HEK293 (cell line): ENCODE data around the gene ARL14EPL.
A peak's percentile ranks its signal among the peaks of the same experiment; 100 is the strongest.

Experiments used
- GFI1B ChIP-seq: fragments of 450-650 bp; formaldehyde crosslinking; IDR thresholded peaks from 2 replicates; pipeline ENCODE4 v1.5.1; 2016; ENCODE audit warnings: missing biosample characterization, missing genetic modification characterization
- GLI4 ChIP-seq: fragments of 450-650 bp; formaldehyde crosslinking; IDR thresholded peaks from 2 replicates; pipeline ENCODE4 v1.5.1; 2016; ENCODE audit warnings: missing biosample characterization, missing genetic modification characterization
- GLIS2 ChIP-seq: fragments of 450-650 bp; formaldehyde crosslinking; IDR thresholded peaks from 2 replicates; pipeline ENCODE4 v1.5.1; 2016; ENCODE audit warnings: missing biosample characterization, missing genetic modification characterization
- IKZF3 ChIP-seq: fragments of 450-650 bp; IDR thresholded peaks from 2 replicates; pipeline ENCODE4 v1.5.0; 2018; ENCODE audit warnings: missing biosample characterization, mild to moderate bottlenecking, missing genetic modification characterization, moderate library complexity
- OSR2 ChIP-seq: fragments of 450-650 bp; formaldehyde crosslinking; IDR thresholded peaks from 2 replicates; pipeline ENCODE4 v1.5.1; 2016; ENCODE audit warnings: missing biosample characterization, missing genetic modification characterization
- WT1 ChIP-seq: fragments of 450-650 bp; formaldehyde crosslinking; IDR thresholded peaks from 2 replicates; pipeline ENCODE4 v1.5.1; 2016; ENCODE audit warnings: missing biosample characterization, missing genetic modification characterization
- ZBTB8A ChIP-seq: fragments of 450-650 bp; formaldehyde crosslinking; IDR thresholded peaks from 2 replicates; pipeline ENCODE4 v1.5.1; 2016; ENCODE audit warnings: missing biosample characterization, missing genetic modification characterization
- ZEB2 ChIP-seq: fragments of 450-650 bp; formaldehyde crosslinking; IDR thresholded peaks from 2 replicates; pipeline ENCODE4 v1.5.1; 2016; ENCODE audit warnings: missing biosample characterization, missing genetic modification characterization
- ZNF121 ChIP-seq: fragments of 450-650 bp; formaldehyde crosslinking; IDR thresholded peaks from 2 replicates; pipeline ENCODE4 v1.5.1; 2016; ENCODE audit warnings: missing biosample characterization, missing genetic modification characterization
- ZNF211 ChIP-seq: fragments of 450-650 bp; formaldehyde crosslinking; IDR thresholded peaks from 2 replicates; pipeline ENCODE4 v1.5.1; 2016; ENCODE audit warnings: low read depth, missing biosample characterization, missing genetic modification characterization
- ZNF23 ChIP-seq: fragments of 450-650 bp; formaldehyde crosslinking; IDR thresholded peaks from 2 replicates; pipeline ENCODE4 v1.5.1; 2016; ENCODE audit warnings: missing biosample characterization, missing genetic modification characterization, borderline replicate concordance
- ZNF302 ChIP-seq: fragments of 450-650 bp; formaldehyde crosslinking; IDR thresholded peaks from 2 replicates; pipeline ENCODE4 v1.5.1; 2016; ENCODE audit warnings: missing biosample characterization, missing genetic modification characterization, low read depth
- ZNF324 ChIP-seq: fragments of 450-650 bp; formaldehyde crosslinking; IDR thresholded peaks from 2 replicates; pipeline ENCODE4 v1.5.1; 2016; ENCODE audit warnings: missing biosample characterization, missing genetic modification characterization
- ZNF433 ChIP-seq: fragments of 450-650 bp; formaldehyde crosslinking; IDR thresholded peaks from 2 replicates; pipeline ENCODE4 v1.5.1; 2016; ENCODE audit warnings: missing biosample characterization, missing genetic modification characterization, low read depth
- ZNF473 ChIP-seq: fragments of 450-650 bp; formaldehyde crosslinking; IDR thresholded peaks from 2 replicates; pipeline ENCODE4 v1.5.1; 2017; ENCODE audit warnings: missing biosample characterization, missing genetic modification characterization
- ZNF560 ChIP-seq: fragments of 450-650 bp; formaldehyde crosslinking; IDR thresholded peaks from 2 replicates; pipeline ENCODE4 v1.5.1; 2017; ENCODE audit warnings: missing biosample characterization, missing genetic modification characterization, borderline replicate concordance
- ZNF585B ChIP-seq: fragments of 450-650 bp; formaldehyde crosslinking; IDR thresholded peaks from 2 replicates; pipeline ENCODE4 v1.5.1; 2016; ENCODE audit warnings: missing biosample characterization, missing genetic modification characterization
- ZNF626 ChIP-seq: fragments of 450-650 bp; sonication (Bioruptor Pico); formaldehyde crosslinking; IDR thresholded peaks from 2 replicates; pipeline ENCODE4 v1.5.1; 2018; ENCODE audit warnings: missing biosample characterization, missing genetic modification characterization, inconsistent platforms
- ZNF747 ChIP-seq: fragments of 450-650 bp; formaldehyde crosslinking; IDR thresholded peaks from 2 replicates; pipeline ENCODE4 v1.5.1; 2016; ENCODE audit warnings: missing biosample characterization, missing genetic modification characterization
- ZNF777 ChIP-seq: fragments of 450-650 bp; formaldehyde crosslinking; IDR thresholded peaks from 2 replicates; pipeline ENCODE4 v1.5.1; 2017; ENCODE audit warnings: missing biosample characterization, missing genetic modification characterization, borderline replicate concordance
- ZNF837 ChIP-seq: fragments of 450-650 bp; formaldehyde crosslinking; IDR thresholded peaks from 2 replicates; pipeline ENCODE4 v1.5.1; 2016; ENCODE audit warnings: missing biosample characterization, missing genetic modification characterization
- ZNF843 ChIP-seq: fragments of 450-650 bp; formaldehyde crosslinking; IDR thresholded peaks from 2 replicates; pipeline ENCODE4 v1.5.1; 2016; ENCODE audit warnings: missing biosample characterization, missing genetic modification characterization
- TF ChIP-seq, protein P1 (sequence below): fragments of 450-650 bp; formaldehyde crosslinking; IDR thresholded peaks from 2 replicates; pipeline ENCODE4 v1.5.1; 2016; ENCODE audit warnings: missing biosample characterization, missing genetic modification characterization
- TF ChIP-seq, protein P2 (sequence below): fragments of 450-650 bp; formaldehyde crosslinking; IDR thresholded peaks from 2 replicates; pipeline ENCODE4 v1.5.1; 2016; ENCODE audit warnings: missing biosample characterization, missing genetic modification characterization, low read depth
- TF ChIP-seq, protein P3 (sequence below): fragments of 450-650 bp; formaldehyde crosslinking; optimal IDR thresholded peaks from 2 replicates; pipeline ENCODE3; 2016; ENCODE audit warnings: missing biosample characterization, mild to moderate bottlenecking, missing genetic modification characterization
- TF ChIP-seq, protein P4 (sequence below): fragments of 450-650 bp; formaldehyde crosslinking; IDR thresholded peaks from 2 replicates; pipeline ENCODE4 v1.5.1; 2016; ENCODE audit warnings: missing biosample characterization, missing genetic modification characterization
- TF ChIP-seq, protein P5 (sequence below): fragments of 450-650 bp; formaldehyde crosslinking; IDR thresholded peaks from 2 replicates; pipeline ENCODE4 v1.5.1; 2016; ENCODE audit warnings: missing biosample characterization, missing genetic modification characterization
- TF ChIP-seq, protein P6 (sequence below): fragments of 450-650 bp; formaldehyde crosslinking; IDR thresholded peaks from 2 replicates; pipeline ENCODE4 v1.5.1; 2017; ENCODE audit warnings: missing biosample characterization, missing genetic modification characterization

The ARL14EPL gene

DNA sequence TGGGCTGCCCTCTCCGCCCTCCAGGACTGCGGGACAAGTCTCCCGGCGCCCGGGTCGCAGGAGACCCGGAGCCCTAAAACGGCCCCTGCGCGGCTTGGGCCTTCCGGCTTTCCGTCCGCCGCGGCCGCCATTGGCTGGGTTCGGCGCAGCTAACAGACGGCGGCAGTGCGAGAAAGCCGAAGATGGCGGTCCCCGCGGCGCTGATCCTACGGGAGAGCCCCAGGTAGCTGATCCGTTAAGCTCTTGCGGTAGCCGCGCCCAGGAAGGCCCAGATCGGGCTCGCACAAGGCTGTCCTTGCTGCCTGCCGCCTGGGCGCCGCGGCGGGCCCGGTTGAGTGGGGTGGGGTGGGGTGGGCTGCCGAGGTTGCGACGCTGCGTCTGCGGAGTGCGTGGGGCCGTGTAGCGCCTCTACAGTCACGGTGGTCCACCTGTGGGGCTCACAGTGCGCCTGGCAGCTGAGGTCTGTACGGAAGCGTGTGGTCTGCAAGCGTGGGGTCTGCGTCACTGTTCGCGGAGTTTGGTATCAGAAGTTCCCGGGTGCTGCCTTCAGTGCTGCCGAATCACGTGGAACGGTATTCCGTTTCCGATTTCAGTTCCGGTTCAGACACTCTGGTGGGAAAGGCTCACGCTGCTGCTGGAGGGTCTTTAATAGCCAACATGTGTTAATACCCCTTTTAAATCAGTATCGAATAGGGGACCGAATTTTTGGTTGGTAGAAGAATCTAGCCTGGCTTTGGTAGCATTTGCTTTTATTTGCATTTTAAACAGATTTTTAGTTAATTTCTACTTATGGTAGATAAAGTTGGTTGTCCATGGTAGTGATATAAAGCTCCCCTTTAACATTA is 52.8 kb downstream of the ARL14EPL start, which contains the start of gene COMMD10 (continued):
- peak; percentile 97 for TF ChIP-seq GLIS2
- TF ChIP-seq WT1 (tag by site-specific recombination): no peak
- no peak for TF ChIP-seq ZNF626
- peak; percentile 90 for TF ChIP-seq ZBTB8A
- TF ChIP-seq GFI1B (tag by site-specific recombination): no peak
- TF ChIP-seq ZNF585B (tag by site-specific recombination): no peak
- no peak for TF ChIP-seq ZNF302 (tag by site-specific recombination)
- 0 out of 2 replicates have a peak, but pooled peaks have one; percentile 37 for TF ChIP-seq ZEB2 (tag by site-specific recombination)
- peak; percentile 82 for TF ChIP-seq ZNF121 (tag by site-specific recombination)
- peak; percentile 37; the same call in 1 of the 2 replicates for TF ChIP-seq ZNF843
- peak; percentile 84; the same call in 1 of the 2 replicates for TF ChIP-seq GLI4 (tag by site-specific recombination)
- TF ChIP-seq, protein P1, sequence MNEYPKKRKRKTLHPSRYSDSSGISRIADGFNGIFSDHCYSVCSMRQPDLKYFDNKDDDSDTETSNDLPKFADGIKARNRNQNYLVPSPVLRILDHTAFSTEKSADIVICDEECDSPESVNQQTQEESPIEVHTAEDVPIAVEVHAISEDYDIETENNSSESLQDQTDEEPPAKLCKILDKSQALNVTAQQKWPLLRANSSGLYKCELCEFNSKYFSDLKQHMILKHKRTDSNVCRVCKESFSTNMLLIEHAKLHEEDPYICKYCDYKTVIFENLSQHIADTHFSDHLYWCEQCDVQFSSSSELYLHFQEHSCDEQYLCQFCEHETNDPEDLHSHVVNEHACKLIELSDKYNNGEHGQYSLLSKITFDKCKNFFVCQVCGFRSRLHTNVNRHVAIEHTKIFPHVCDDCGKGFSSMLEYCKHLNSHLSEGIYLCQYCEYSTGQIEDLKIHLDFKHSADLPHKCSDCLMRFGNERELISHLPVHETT (tag by site-specific recombination): no peak
- TF ChIP-seq ZNF324 (tag by site-specific recombination): no peak
- no peak for TF ChIP-seq ZNF747 (tag by site-specific recombination)
- TF ChIP-seq ZNF777 (tag by site-specific recombination): peak; percentile 76; the same call in 1 of the 2 replicates
- TF ChIP-seq, protein P2, sequence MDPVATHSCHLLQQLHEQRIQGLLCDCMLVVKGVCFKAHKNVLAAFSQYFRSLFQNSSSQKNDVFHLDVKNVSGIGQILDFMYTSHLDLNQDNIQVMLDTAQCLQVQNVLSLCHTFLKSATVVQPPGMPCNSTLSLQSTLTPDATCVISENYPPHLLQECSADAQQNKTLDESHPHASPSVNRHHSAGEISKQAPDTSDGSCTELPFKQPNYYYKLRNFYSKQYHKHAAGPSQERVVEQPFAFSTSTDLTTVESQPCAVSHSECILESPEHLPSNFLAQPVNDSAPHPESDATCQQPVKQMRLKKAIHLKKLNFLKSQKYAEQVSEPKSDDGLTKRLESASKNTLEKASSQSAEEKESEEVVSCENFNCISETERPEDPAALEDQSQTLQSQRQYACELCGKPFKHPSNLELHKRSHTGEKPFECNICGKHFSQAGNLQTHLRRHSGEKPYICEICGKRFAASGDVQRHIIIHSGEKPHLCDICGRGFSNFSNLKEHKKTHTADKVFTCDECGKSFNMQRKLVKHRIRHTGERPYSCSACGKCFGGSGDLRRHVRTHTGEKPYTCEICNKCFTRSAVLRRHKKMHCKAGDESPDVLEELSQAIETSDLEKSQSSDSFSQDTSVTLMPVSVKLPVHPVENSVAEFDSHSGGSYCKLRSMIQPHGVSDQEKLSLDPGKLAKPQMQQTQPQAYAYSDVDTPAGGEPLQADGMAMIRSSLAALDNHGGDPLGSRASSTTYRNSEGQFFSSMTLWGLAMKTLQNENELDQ (tag by site-specific recombination): no peak
- TF ChIP-seq OSR2 (tag by site-specific recombination): peak; percentile 56
- TF ChIP-seq, protein P3, sequence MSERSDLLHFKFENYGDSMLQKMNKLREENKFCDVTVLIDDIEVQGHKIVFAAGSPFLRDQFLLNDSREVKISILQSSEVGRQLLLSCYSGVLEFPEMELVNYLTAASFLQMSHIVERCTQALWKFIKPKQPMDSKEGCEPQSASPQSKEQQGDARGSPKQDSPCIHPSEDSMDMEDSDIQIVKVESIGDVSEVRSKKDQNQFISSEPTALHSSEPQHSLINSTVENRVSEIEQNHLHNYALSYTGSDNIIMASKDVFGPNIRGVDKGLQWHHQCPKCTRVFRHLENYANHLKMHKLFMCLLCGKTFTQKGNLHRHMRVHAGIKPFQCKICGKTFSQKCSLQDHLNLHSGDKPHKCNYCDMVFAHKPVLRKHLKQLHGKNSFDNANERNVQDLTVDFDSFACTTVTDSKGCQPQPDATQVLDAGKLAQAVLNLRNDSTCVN (tag by site-specific recombination): peak; percentile 41
- TF ChIP-seq, protein P4, sequence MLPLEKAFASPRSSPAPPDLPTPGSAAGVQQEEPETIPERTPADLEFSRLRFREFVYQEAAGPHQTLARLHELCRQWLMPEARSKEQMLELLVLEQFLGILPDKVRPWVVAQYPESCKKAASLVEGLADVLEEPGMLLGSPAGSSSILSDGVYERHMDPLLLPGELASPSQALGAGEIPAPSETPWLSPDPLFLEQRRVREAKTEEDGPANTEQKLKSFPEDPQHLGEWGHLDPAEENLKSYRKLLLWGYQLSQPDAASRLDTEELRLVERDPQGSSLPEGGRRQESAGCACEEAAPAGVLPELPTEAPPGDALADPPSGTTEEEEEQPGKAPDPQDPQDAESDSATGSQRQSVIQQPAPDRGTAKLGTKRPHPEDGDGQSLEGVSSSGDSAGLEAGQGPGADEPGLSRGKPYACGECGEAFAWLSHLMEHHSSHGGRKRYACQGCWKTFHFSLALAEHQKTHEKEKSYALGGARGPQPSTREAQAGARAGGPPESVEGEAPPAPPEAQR: no peak
- TF ChIP-seq, protein P5, sequence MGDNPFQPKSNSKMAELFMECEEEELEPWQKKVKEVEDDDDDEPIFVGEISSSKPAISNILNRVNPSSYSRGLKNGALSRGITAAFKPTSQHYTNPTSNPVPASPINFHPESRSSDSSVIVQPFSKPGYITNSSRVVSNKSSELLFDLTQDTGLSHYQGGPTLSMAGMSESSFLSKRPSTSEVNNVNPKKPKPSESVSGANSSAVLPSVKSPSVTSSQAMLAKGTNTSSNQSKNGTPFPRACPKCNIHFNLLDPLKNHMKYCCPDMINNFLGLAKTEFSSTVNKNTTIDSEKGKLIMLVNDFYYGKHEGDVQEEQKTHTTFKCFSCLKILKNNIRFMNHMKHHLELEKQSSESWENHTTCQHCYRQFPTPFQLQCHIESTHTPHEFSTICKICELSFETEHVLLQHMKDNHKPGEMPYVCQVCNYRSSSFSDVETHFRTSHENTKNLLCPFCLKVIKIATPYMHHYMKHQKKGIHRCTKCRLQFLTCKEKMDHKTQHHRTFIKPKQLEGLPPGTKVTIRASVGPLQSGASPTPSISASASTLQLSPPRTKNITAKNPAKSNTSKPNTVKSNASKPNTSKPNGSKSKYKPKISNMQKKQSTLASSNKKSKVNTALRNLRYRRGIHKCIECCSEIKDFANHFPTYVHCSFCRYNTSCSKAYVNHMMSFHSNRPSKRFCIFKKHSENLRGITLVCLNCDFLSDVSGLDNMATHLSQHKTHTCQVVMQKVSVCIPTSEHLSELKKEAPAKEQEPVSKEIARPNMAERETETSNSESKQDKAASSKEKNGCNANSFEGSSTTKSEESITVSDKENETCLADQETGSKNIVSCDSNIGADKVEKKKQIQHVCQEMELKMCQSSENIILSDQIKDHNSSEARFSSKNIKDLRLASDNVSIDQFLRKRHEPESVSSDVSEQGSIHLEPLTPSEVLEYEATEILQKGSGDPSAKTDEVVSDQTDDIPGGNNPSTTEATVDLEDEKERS (tag by site-specific recombination): no peak
- no peak for TF ChIP-seq ZNF433 (tag by site-specific recombination)
- TF ChIP-seq IKZF3 (tag by site-specific recombination): no peak
- TF ChIP-seq, protein P6, sequence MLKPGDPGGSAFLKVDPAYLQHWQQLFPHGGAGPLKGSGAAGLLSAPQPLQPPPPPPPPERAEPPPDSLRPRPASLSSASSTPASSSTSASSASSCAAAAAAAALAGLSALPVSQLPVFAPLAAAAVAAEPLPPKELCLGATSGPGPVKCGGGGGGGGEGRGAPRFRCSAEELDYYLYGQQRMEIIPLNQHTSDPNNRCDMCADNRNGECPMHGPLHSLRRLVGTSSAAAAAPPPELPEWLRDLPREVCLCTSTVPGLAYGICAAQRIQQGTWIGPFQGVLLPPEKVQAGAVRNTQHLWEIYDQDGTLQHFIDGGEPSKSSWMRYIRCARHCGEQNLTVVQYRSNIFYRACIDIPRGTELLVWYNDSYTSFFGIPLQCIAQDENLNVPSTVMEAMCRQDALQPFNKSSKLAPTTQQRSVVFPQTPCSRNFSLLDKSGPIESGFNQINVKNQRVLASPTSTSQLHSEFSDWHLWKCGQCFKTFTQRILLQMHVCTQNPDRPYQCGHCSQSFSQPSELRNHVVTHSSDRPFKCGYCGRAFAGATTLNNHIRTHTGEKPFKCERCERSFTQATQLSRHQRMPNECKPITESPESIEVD (tag by site-specific recombination): no peak
- TF ChIP-seq ZNF473 (tag by site-specific recombination): no peak
- no peak for TF ChIP-seq ZNF560 (tag by site-specific recombination)
- no peak for TF ChIP-seq ZNF211 (tag by site-specific recombination)
- no peak for TF ChIP-seq ZNF837
- TF ChIP-seq ZNF23 (tag by site-specific recombination): no peak
